ENCODE measurements around the gene GTSE1.

GTSE1 gene

DNA sequence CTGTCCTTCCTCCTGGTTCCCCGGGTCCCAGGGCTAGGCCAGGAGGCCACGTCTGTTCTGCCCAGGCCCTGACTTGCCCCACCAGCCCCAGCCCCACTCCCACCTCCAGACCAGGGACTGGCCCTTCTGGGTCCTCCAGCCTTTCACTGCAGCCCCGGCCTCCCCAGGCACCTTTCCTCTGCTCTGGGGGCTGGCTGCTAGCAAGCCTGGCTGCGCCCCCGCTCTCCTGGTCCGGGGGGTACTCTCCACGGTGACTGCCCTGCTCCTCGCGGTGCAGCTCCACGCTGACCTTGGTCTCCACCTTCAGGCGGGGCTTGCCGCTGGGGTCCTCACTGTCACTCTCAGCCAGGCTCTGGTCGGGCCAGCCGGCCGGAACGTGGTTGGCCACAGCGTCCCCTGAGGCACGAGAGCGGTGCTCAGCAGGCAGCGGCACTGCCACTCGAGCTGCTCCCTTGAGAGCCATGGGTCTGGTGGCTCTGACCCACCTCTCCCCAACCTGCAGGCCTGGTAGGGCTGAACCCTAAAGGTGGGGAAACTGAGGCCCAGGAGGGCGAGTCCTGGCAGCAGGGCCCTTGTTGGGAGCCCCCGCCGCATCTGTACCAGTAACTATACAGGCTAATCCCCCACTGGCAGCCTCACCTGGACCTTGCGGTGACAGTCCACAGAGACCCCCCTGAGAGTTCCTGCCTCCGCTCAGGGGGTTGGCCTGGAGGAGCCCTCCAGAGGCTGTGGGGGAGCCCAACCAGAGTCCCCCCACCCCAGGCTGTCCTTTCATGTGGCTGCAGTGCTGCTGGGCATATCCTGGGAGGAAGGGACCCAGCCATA, 67.9 kb downstream of the GTSE1 start:
- no peak for DNase-seq (ENCODE audit: low read depth in 2 of 2)

DNA sequence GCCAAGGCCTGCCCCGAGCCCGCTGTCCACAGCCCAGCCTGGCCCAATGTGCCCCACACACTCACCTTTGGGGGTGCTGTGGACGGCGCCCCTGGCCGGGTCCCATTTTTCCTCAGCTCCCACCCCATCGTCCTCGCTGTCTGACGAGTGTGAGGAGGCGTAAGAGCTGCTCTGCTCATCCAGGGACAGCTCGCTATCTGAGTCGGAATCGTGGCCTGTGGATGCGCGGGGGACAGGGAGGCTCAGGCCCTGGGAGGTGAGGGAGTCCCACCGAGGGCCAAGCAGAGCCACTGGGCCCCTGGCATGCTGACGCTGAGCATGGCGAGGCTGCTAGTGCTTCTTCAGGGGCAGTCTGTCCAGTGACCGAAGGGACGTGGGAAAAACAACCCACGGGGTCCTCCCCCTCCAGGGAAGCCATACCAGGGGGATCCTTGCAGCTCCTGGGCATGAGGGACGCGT, 68.5 kb downstream of the GTSE1 start:
- DNase-seq (ENCODE audit: low read depth in 2 of 2), result no peak

DNA sequence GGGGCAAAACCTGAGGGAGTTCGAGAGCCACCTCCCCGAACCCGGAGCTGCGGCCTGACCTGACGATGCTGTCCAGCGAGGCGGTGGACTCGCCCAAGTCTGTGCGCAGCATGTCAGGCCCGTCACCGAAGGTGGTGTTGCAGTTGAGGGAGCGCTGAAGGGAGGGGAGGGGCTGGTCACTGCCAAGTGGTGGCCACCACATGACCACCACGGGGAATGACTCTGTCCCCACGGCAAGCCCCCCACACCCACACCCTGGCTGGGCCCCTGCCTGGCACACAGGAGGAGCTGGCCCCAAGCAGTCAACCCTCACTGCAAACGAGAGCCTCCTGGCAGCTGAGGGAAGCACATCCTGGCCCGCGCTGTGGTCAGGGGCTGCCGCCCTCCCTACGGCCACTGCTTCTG, 69.7 kb downstream of the GTSE1 start:
- DNase-seq (ENCODE audit: low read depth in 2 of 2), result no peak

DNA sequence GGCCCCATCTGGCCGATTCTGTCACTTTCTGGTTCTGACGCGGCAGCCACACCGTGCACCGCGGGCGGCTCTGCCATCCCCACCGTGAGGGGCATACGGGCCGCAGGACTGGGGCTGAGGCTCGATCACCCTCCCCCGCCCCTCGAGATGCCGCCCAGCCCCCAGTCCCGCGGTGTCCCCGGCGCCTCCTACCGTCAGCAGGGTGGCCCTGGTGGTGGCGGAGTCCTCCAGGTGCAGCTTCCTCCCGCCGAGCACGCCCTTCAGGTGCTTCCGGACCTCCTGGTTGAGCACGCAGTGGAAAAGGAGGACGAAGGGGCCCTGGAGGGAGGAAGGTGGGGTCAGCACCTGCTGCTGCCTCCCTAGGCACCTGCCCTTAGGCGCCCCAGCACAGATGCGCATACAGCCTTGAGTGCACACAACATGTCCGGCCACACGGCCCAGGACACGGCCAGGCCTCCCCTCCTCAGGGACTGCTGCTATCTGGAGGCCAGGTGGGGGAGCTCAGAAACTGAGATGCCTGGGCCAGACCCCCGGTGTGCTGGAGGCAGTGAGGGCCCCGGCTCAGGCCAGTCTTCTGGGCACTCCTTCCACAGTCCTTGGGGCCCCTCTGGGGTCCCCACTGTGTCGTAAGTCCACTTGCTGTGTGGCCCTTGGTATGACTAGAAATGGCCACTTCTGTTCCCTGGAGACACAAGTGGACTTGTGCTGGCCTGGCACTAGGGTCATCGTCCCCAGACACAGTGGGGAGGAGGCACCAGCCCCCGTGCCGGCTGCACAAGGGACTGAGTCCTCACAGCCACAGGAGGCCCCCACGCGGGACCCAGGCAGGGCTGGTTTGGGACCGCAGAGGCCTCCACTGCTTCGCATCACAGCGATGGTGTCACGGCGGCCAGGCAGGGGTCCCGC, 70.4 kb downstream of the GTSE1 start:
- DNase-seq (ENCODE audit: low read depth in 2 of 2), result no peak

GRCh38 chr22:46367707-46368191, 71.1 kb downstream of the GTSE1 start:
- DNase-seq (ENCODE audit: low read depth in 2 of 2), result peak; percentile 65 to 69

GRCh38 chr22:46368422-46368821, 71.8 kb downstream of the GTSE1 start:
- no peak for DNase-seq (ENCODE audit: low read depth in 2 of 2)

- no peak for DNase-seq (ENCODE audit: low read depth in 2 of 2)
Observed at GRCh38 chr22:46368871-46369715, 72.4 kb downstream of the GTSE1 start.

- DNase-seq (ENCODE audit: low read depth in 2 of 2), result no peak
Observed at GRCh38 chr22:46369716-46370583, 73.3 kb downstream of the GTSE1 start.

- DNase-seq (ENCODE audit: low read depth in 2 of 2), result no peak
Observed at GRCh38 chr22:46370584-46371291, 74.1 kb downstream of the GTSE1 start.

DNA sequence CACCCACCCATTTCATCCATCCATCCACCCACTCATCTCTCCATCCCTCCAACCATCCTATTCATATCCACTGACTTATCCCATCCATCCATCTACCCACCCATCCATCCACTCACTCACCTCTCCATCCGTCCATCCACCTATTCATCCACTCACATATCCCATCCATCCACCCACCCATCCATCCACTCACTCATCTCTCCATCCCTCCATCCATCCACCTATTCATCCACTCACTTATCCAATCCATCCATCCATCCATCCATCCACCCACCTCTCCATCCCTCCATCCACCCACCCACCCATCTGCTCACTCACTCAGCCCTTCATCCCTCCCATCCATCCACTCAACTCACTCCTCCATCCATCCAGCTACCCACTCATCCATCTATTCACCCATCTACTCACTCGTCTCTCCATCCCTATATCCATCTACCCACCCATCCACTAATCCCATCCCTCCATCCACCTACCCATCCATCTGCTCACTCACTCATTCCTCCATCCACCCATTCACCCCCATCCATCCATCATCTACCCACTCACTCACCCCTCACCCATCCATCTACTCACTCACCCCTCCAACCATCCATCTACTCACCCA, 75.1 kb downstream of the GTSE1 start:
- no peak for DNase-seq (ENCODE audit: low read depth in 2 of 2)

GRCh38 chr22:46372686-46373085, 76.0 kb downstream of the GTSE1 start:
- DNase-seq (ENCODE audit: low read depth in 2 of 2), result no peak

DNA sequence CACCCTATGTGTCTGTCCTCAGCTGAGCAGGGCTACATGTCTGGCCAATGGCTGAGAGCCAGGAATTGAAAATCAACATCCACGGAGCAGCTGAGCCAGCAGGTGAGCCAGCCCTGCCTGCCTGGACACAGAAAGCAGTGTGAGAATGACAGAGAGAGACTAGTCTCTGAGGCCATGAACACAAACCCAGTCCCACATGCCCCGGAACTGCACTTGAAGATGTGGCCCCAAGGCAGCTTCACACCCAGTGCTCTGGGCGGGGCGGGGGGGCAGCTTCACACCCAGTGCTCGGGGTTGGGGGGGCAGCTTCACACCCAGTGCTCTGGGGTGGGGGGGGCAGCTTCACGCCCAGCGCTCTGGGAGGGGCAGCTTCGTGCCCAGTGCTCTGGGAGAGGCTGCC, 76.5 kb downstream of the GTSE1 start:
- no peak for DNase-seq (ENCODE audit: low read depth in 2 of 2)

DNA sequence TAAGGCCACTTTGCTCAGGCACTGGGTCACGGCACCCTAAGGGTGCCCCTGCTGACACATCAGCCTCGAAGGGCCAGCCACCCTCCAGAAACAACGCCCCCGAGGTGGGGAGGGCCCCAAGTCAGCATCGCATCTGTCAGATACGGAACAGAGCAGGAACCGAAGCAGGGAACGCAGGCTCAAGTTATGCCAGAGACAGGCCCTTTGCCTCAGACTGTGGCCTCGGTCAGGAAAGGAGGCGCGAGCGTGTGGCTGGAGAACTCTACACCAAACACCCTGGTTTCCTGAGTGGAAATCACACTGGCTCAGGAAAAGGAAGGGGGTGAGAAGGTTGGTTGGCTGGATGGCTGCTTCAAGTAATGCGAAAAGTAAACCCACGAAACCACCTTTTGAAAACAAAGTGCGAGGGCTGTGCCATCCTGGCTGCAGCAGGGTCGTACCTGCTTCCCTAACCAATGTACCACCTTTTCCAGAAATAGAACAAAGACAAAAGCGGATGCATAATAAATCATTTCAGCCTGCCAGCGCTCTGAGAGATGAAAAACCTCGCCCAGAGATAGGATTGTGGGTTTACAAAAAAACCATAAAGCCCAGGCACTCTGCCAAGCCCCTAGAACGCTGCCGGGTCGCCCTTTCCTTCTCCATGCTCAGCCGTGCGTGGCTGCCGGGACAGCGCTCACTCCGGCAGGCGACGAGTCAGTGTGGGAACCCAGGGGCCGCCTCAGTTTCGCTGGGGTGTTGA, 77.4 kb downstream of the GTSE1 start:
- DNase-seq (ENCODE audit: low read depth in 2 of 2), result no peak

DNA sequence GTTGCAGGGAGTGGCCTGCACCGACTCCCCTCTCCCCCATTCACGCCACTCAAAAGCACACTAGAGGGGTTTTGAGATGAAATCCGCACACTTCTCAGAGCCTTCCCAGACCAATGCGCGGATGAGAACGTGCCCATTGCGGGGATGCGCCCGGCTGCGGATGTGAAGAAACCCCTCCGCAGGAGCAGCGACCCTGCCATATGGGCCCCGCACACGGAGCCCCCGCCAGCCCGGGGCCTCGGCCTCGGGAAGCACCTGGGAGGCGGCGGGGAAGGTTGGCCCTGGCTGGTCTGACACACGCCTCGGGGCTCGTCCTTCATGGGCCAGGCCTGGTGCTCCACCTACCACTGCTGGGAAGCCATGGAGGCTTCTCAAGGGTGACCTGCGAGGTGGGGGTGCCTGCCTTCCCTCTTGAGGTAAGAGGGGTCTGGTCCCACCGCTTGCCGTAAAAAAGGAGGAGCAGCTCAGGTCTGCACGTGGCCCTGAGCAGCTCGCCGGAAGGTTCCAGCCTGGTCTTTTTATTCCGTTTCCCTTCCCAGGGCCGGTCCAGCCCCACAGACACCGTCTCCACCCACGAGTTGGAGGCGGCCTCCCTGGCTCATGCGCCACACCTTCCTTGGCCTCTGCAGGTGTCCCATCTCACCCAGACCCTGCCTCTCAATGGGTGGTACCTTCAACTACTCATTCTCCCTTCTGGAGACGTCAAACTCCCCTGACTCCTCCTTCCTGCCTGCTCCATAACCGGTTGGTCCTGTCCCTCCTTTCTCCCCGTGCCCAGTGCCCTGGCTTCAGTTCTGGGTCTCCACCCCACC, 78.2 kb downstream of the GTSE1 start:
- no peak for DNase-seq (ENCODE audit: low read depth in 2 of 2)

DNA sequence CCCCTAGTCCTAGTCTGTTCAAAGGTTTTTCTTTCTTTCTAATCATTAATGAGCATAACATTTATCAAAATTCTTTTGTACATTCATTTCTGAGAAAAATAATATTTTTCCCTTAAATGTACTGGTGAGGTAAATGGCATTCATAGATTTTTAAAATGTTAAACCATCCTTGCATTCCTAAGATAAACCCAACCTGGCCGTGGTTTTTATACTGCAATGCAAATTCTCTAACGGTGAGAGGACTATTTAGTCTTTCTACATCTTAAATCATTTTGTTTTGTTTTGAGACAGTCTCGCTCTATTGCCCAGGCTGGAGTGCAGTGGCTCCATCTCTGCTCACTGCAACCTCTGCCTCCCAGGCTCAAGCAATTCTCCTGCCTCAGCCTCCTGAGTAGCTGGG, 79.4 kb downstream of the GTSE1 start:
- DNase-seq (ENCODE audit: low read depth in 2 of 2), result no peak

DNA sequence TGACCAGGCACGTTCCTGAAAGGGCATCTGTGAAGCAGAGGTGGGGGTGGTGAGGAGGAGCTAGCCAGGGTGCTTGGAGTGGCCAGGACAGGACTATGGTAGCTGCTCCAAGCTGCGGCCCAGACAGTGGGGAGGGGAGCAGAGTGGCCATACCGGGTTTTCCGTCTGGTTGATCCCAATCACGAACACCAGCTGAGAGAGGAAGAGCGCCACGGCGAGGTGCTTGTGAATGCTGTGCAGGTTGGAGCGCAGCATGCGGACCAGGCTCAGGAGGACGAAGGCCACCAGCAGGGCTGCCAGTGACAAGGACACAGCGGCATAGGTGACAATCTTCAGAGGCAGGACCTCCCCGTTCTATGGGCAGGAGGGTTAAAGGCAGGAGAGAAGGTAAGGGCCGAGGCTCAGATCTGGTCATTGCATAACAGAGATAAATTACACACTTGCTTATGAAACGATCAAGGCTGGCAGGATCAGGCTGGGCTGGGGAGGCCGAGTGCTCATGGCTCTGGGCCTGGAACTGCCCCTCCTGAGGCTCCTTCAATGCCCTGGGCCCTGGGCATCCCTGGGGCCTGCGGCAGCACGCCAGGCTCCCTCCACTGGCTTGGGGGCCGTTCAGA, 80.3 kb downstream of the GTSE1 start:
- DNase-seq (ENCODE audit: low read depth in 2 of 2), result no peak

Measured in stimulated activated CD4-positive, alpha-beta T cell treated with anti-CD3 and anti-CD28 coated beads, Interleukin-4, amount 100 ng/mL, for 48 hours (primary cell).